HG02588 (cell line): Measurements from ENCODE around the gene NTHL1.

Experiments used
- ATAC-seq: cut with Tn5 transposase; IDR thresholded peaks from one replicate; pipeline ENCODE4 v1.9.1; 2021; ENCODE audit warnings: mild to moderate bottlenecking, moderate library complexity; ENCODE audit not compliant: unreplicated experiment

Gene NTHL1

GRCh38 chr16:2031081-2031577 is 16.5 kb downstream of the NTHL1 start:
- ATAC-seq, result no peak

- ATAC-seq, result no peak
Observed at GRCh38 chr16:2030036-2030435, 17.6 kb downstream of the NTHL1 start.

- ATAC-seq, result no peak
Observed at GRCh38 chr16:2029350-2029749, 18.3 kb downstream of the NTHL1 start.

GRCh38 chr16:2028620-2029220 is 18.9 kb downstream of the NTHL1 start:
- ATAC-seq, result no peak

GRCh38 chr16:2028146-2028545 is 19.5 kb downstream of the NTHL1 start:
- ATAC-seq, result no peak

GRCh38 chr16:2027024-2028010 is 20.3 kb downstream of the NTHL1 start:
- no peak for ATAC-seq

- no peak for ATAC-seq
Observed at GRCh38 chr16:2026461-2027023, 21.1 kb downstream of the NTHL1 start, which contains the start of gene NHERF2. TSS of gene NHERF2 (plus strand) at chr16:2026902. CDS start at chr16:2027006, 104 bp downstream.

- ATAC-seq, result no peak
Observed at GRCh38 chr16:2025878-2026460, 21.7 kb downstream of the NTHL1 start.

- no peak for ATAC-seq
Observed at GRCh38 chr16:2025251-2025650, 22.4 kb downstream of the NTHL1 start.

GRCh38 chr16:2024032-2024420 is 23.6 kb downstream of the NTHL1 start:
- no peak for ATAC-seq

- no peak for ATAC-seq
Observed at GRCh38 chr16:2023092-2024031, 24.3 kb downstream of the NTHL1 start.

- no peak for ATAC-seq
Observed at GRCh38 chr16:2022723-2023091, 24.9 kb downstream of the NTHL1 start.

- no peak for ATAC-seq
Observed at GRCh38 chr16:2019921-2020831, 27.5 kb downstream of the NTHL1 start.

GRCh38 chr16:2019518-2019920 is 28.1 kb downstream of the NTHL1 start, which contains the start of gene NPW:
TSS of gene NPW (plus strand) at chr16:2019785.
- no peak for ATAC-seq

- ATAC-seq, result no peak
Observed at GRCh38 chr16:2016407-2016922, 31.2 kb downstream of the NTHL1 start.

- ATAC-seq, result no peak
Observed at GRCh38 chr16:2015947-2016208, 31.8 kb downstream of the NTHL1 start.

- no peak for ATAC-seq
Observed at GRCh38 chr16:2015117-2015946, 32.3 kb downstream of the NTHL1 start.

- ATAC-seq, result no peak
Observed at GRCh38 chr16:2013527-2013926, 34.1 kb downstream of the NTHL1 start.
